ENCODE results near the gene ZNF670.
A peak's percentile ranks its signal among the peaks of the same experiment; 100 is the strongest.

The ZNF670 gene

GRCh38 chr1:247103859-247104591 is 25.4 kb upstream of the ZNF670 start, which contains the start of gene ZNF669:
Gene ZNF669 (minus strand): TSS chr1:247104356. CDS start chr1:247104199, 157 bp downstream.
- DNase-seq, result peak; percentile 95

- peak; percentile 12 for DNase-seq
Observed at GRCh38 chr1:247102381-247102780, 23.8 kb upstream of the ZNF670 start.

GRCh38 chr1:247100676-247101279 is 22.2 kb upstream of the ZNF670 start:
- DNase-seq, result no peak

GRCh38 chr1:247096958-247097357 is 18.3 kb upstream of the ZNF670 start:
- no peak for DNase-seq

- no peak for DNase-seq
Observed at GRCh38 chr1:247096544-247096943, 17.9 kb upstream of the ZNF670 start.

- DNase-seq, result no peak
Observed at GRCh38 chr1:247096112-247096511, 17.5 kb upstream of the ZNF670 start.

GRCh38 chr1:247090455-247090854 is 11.8 kb upstream of the ZNF670 start:
- no peak for DNase-seq

GRCh38 chr1:247089616-247090375 is 11.2 kb upstream of the ZNF670 start:
- DNase-seq, result no peak

- no peak for DNase-seq
Observed at GRCh38 chr1:247088967-247089366, 10.4 kb upstream of the ZNF670 start.

- no peak for DNase-seq
Observed at GRCh38 chr1:247087256-247087655, 8.6 kb upstream of the ZNF670 start.

DNA sequence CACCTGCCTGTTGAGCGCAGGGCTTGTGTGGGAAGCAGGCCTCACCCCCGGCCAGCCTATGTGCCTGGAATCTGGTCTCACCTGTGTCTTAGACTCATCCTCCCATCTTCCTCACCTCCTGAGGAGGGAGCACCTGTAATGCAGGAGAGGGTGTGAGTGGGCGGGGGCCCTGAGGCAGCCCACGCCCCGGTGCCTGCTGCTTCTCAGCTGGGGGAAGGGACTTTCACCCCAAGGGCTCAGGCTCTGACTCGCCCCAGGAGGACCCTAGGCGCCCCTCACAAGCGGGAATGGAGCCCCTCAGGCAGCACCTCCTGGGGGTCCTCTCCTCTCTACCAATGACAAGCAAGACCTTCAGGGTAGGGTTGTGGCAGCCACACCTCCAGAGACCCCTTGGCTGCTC is 6.7 kb upstream of the ZNF670 start:
- DNase-seq, result no peak

DNA sequence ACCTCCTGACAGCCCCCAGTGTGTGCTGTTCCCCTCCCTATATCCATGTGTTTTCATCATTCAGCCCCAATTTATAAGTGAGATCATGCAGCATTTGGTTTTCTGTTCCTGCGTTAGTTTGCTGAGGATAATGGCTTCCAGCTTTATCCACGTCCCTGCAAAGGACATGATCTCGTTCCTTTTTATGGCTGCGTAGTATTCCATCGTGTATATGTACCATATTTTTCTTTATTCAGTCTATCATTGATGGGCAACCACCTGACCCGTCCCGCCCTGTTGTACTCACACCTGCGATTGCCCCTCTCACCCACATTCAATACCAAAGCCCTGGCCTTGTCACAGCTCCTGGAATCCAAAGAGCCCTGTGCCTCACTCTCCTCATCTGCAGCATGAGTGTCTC is 6.2 kb upstream of the ZNF670 start:
- DNase-seq, result no peak

DNA sequence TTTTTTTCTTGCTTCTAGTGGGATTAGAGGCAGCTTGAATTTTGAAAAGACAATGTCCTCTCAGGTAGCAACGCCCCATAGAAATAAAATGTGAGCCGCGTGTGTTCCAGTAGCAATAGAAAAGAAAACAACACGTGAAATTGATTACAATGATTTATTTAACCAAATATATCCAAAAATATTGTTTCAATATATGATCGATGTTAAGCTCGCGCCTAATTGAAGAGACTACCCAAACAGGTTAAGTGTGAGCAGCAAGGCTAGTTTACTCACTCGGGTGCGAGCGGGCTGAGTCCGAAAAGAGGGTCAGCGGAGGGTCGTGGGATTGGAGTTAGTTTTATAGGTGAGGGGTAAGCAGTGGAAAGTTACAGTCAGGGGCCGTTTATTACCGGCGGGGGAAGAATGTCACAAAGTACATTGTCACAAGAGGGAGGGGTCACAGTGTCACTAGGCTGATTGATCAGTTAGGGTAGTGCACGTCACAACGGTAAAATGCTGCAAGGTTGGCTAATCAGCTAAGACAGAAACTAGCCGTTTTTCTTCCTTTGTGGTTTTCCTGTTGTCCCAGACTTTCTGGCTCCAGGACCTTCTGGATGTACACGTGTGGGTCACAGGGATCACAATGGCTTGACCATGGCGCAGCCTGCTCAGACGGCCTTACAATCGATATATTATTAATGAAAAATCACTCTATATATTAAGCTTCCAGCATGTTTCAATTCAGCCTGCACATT is 697 bp upstream of the ZNF670 start:
- no peak for DNase-seq

GRCh38 chr1:247077876-247078257 is 744 bp downstream of the ZNF670 start:
- peak; percentile 0 for DNase-seq

GRCh38 chr1:247077213-247077612 is 1.4 kb downstream of the ZNF670 start:
- peak; percentile 27 for DNase-seq

DNA sequence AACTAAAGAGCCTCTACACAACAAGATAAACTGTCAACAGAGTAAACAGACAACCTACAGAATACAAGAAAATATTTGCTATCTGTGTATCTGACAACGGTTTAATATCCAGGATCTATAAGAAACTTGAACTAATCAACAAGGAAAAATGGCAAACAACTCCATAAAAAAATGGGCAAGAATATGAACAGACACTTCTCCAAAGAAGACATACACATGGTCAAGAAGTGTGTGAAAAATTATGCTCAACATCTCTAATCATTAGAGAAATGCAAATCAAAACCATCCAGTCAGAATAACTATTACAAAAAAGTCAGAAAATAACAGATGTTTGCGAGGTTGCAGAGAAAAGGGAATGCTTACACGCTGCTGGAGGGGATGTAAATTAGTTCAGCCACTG is 8.0 kb downstream of the ZNF670 start:
- no peak for DNase-seq

DNA sequence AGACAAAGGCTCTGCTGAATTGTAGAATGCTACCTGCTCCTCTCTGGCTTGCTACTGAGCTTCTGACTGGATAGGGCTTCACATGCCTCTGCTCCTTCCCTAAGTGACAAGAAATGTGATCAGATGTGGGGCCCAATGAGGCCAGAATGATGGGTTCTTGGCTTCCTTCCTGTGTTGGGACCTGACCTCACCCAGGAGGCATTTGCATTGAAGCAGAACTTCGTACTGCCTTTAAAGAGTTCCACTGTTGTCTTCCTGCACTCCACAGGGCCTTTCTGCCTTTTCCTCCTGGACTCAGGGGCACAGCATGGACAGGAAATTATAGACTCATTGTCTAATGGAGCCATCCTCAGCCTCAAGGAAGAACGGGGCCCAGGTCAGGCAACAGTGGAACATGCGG is 14.3 kb downstream of the ZNF670 start:
- DNase-seq, result no peak

- no peak for DNase-seq
Observed at GRCh38 chr1:247060771-247061170, 17.8 kb downstream of the ZNF670 start.

- DNase-seq, result no peak
Observed at GRCh38 chr1:247056071-247056470, 22.5 kb downstream of the ZNF670 start.

DNA sequence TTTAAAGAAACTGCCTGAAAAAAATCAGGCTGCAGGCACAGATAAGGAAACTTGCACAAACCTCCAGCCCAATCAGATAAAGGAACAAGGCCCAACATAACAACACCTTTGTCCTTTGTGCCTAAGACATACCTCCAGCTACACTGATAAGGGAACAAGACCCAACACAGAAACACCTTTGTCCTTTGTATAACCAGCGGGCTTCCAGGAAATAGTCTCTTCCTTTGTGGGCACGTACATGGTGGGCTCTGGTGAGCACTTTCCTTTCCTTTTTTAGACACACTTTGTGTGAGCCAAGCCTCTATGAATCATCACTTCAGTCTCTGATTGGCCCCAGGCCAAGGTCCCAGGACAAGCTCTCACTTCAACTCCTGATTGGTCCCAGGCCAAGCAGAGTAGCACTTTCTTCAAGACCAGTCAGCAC is 23.6 kb downstream of the ZNF670 start:
- DNase-seq, result no peak

GRCh38 chr1:247047702-247048101 is 30.9 kb downstream of the ZNF670 start:
- DNase-seq, result no peak

- DNase-seq, result no peak
Observed at GRCh38 chr1:247047260-247047659, 31.4 kb downstream of the ZNF670 start.

DNA sequence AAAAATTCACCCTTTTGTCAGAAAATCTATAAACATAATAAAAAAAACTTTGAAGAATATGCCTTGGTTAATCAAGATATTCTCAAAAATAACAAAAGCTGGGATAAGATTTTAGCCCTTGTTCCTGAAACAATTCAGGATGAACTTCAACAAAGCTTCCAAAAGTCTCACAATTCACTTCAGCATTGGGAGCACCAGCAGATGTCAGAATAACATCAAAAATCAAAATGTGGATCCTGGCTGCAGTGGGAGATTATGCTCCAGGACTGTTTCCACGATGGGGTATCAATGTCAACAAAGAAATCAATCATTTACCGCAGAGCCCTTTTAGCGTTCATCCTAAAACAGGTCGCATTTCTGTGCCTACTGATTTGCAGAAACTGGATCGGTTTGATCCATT is 35.2 kb downstream of the ZNF670 start:
- no peak for DNase-seq

Measured in fibroblast of skin of abdomen (primary cell).